ENCODE data around the gene RASSF4. TPM values are rescaled to one million over a fixed set of nuclear protein-coding genes. Genes with fewer than 3 reads are reported as not detected.

RASSF4 gene
- total RNA-seq, 4 donors from 2014 or later = 1.7 to 22.5 (median 7.4) TPM

GRCh38 chr10:44920252-44920651 is 39.4 kb upstream of the RASSF4 start:
- no peak for DNase-seq
- Histone ChIP-seq H3K9me3 (no peaks in the 10 kb centered on the region), H3K36me3 (no peaks in the 10 kb centered on the region), H3K27me3 (no peaks in the 10 kb centered on the region), H3K4me1 (no peaks in the 10 kb centered on the region), H3K27ac (no peak overlapping the region), H3K4me3 (no peak overlapping the region)
- 67 to 88% methylated on average over 2 to 3 of the region's 3 CpGs for WGBS, 2 donors
- TF ChIP-seq CTCF (IDR thresholded peaks at IDR 0.05) (no peak), POLR2A (IDR thresholded peaks at IDR 0.05) (no peak)
- intact Hi-C loops (cut with DNase I) = no loop called here

GRCh38 chr10:44921061-44921460 is 38.5 kb upstream of the RASSF4 start:
- H3K4me3 ChIP-seq = no peak overlapping the region
- H3K27ac ChIP-seq = no peak overlapping the region
- no peaks in the 10 kb centered on the region for H3K4me1 ChIP-seq
- no peaks in the 10 kb centered on the region for H3K27me3 ChIP-seq
- intact Hi-C loops (cut with DNase I) = no loop called here
- TF ChIP-seq POLR2A (IDR thresholded peaks at IDR 0.05) (no peak), CTCF (IDR thresholded peaks at IDR 0.05) (no peak)
- no peaks in the 10 kb centered on the region for H3K9me3 ChIP-seq
- no peak for DNase-seq
- 80 to 81% methylated on average over 5 of the region's 5 CpGs for WGBS, 2 donors
- no peaks in the 10 kb centered on the region for H3K36me3 ChIP-seq

GRCh38 chr10:44921506-44921905 is 38.1 kb upstream of the RASSF4 start:
- intact Hi-C loops (cut with DNase I) = no loop called here
- no peak for TF ChIP-seq POLR2A (IDR thresholded peaks at IDR 0.05)
- TF ChIP-seq CTCF (IDR thresholded peaks at IDR 0.05) = no peak
- H3K4me3 ChIP-seq = no peak overlapping the region
- no peaks in the 10 kb centered on the region for H3K36me3 ChIP-seq
- no peak overlapping the region for H3K27ac ChIP-seq
- WGBS, 2 donors = 96% methylated on average over 2 of the region's 3 CpGs; no CpG with 5 or more reads in 1 of the 2 donors
- no peaks in the 10 kb centered on the region for H3K9me3 ChIP-seq
- no peaks in the 10 kb centered on the region for H3K27me3 ChIP-seq
- no peaks in the 10 kb centered on the region for H3K4me1 ChIP-seq
- no peak for DNase-seq

GRCh38 chr10:44922021-44922420 is 37.6 kb upstream of the RASSF4 start:
- DNase-seq = no peak
- Histone ChIP-seq H3K27ac (no peak overlapping the region), H3K36me3 (no peaks in the 10 kb centered on the region), H3K9me3 (no peaks in the 10 kb centered on the region), H3K4me1 (no peaks in the 10 kb centered on the region), H3K4me3 (no peak overlapping the region), H3K27me3 (no peaks in the 10 kb centered on the region)
- intact Hi-C loops (cut with DNase I) = no loop called here
- 87 to 96% methylated on average over 3 to 5 of the region's 5 CpGs for WGBS, 2 donors
- TF ChIP-seq CTCF (IDR thresholded peaks at IDR 0.05) (no peak), POLR2A (IDR thresholded peaks at IDR 0.05) (no peak)

- Histone ChIP-seq H3K27ac (no peak overlapping the region), H3K9me3 (no peaks in the 10 kb centered on the region), H3K4me3 (no peak overlapping the region), H3K27me3 (no peaks in the 10 kb centered on the region), H3K36me3 (no peaks in the 10 kb centered on the region), H3K4me1 (no peaks in the 10 kb centered on the region)
- intact Hi-C loops (cut with DNase I) = no loop called here
- DNase-seq = no peak
- 63 to 72% methylated on average over 7 of the region's 7 CpGs for WGBS, 2 donors
- TF ChIP-seq POLR2A (IDR thresholded peaks at IDR 0.05) (no peak), CTCF (IDR thresholded peaks at IDR 0.05) (no peak)
These were observed 36.6 kb upstream of the RASSF4 start for GRCh38 chr10:44922796-44923545.

All from esophagus squamous epithelium (tissue), 5 donors.